Activated T-cell treated with anti-CD3 and anti-CD28 coated beads, Interleukin-2, amount 50 U/mL, for 1 hour (primary cell): ENCODE measurements around the gene ZBTB44.
"Not testable (repeated sequence)": the region's sequence is repeated elsewhere in the genome, so short reads cannot be mapped to it uniquely, and the experiment has no call there.

ENCODE experiments used
- DNase-seq: peaks from one replicate; pipeline ENCODE4 v3.0.0-alpha.2; 2020

ZBTB44 gene

GRCh38 chr11:130310622-130311021 is 4.1 kb downstream of the ZBTB44 start:
- DNase-seq, result no peak

GRCh38 chr11:130308886-130309285 is 5.8 kb downstream of the ZBTB44 start:
- DNase-seq, result no peak

DNA sequence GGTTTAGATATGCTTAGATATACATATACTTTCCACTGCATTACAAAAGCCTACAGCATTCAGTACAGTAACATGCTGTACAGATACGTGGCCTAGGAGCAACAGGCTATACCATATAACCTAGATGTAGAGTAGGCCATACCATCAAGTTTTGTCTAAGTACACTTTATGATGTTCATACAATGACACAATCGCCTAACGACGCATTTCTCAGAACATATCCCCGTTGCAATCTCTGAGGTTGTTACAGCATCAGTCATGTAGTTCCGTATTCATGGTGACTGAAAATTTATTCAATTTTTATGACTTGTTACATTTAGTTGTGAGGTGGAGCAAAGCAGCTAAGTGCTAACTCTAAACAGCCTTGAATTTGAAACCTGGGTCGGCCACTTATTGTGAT is 6.7 kb downstream of the ZBTB44 start:
- DNase-seq, result no peak

DNA sequence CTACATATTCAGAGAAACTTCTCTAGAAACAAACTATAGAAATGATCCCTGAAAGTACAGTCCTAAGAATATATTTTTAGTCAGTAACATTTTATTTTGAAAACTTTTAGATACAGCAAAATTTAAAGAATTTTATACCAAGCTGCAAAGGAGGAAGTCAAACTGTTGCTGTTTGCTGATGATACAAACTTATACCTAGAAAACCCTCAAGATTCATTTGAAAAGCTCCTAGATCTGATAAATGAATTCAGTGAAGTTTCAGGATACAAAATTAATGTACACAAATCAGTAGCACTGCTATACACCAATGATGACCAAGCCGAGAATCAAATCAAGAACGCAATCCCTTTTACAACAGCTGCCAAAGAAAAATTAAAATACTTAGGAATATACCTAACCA is 10.1 kb downstream of the ZBTB44 start:
- DNase-seq, result no peak

DNA sequence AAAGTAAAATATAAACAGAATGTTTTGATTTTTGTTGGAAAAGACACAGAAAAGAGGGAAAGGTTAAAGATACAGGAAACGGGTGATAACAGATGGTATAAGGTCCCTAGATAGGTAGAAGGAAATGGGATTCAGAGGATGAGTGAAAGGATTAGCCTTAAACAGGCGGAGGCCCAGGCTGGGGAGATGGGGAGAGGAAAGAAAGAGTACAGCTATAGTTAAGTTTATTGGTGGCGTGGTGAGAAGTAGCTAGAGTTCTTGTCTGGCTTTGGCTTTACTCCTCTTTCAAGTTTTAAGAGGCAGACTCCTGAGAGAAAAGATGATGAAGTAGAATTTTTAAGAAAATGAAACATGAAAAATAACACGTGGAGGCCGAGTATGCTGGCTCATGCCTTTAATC is 13.7 kb downstream of the ZBTB44 start:
- DNase-seq, result no peak

- no peak for DNase-seq
Observed at GRCh38 chr11:130300567-130300966, 14.2 kb downstream of the ZBTB44 start.

DNA sequence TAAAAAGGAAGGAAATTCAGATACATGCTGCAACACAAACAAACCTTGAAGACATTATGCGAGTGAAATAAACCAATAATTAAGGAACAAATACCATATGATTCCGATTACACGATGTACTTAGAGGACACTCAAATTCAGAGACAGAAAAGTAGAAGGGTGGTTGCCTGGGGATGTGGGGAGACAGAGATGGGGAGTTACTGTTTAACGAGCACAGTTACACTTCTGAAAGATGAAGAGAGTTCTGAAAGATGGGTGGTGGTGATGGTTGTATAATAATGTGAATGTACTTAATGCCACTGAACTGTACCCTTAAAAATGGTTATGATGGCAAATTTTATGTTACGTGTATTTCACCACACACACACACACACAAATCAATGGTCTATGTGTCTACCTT is 14.7 kb downstream of the ZBTB44 start:
- DNase-seq, result no peak

DNA sequence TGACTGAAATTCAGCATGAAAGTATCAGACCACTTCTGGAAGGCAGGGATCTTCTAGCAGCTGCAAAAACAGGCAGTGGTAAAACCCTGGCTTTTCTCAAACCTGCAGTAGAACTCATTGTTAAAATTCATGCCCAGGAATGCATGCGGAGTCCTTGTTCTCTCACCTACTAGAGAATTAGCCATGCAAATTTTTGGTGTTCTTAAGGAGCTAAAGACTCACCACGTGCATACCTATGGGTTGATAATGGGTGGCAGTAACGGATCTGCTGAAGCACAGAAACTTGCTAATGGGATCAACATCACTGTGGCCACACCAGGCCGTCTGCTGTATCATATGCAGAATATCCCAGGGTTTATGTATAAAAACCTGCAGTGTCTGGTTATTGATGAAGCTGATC is 19.1 kb downstream of the ZBTB44 start:
- no peak for DNase-seq

- no peak for DNase-seq
Observed at GRCh38 chr11:130282111-130282510, 32.6 kb downstream of the ZBTB44 start.

GRCh38 chr11:130281341-130281740 is 33.4 kb downstream of the ZBTB44 start:
- DNase-seq, result not testable (repeated sequence)

- DNase-seq, result no peak
Observed at GRCh38 chr11:130279989-130280388, 34.7 kb downstream of the ZBTB44 start.

DNA sequence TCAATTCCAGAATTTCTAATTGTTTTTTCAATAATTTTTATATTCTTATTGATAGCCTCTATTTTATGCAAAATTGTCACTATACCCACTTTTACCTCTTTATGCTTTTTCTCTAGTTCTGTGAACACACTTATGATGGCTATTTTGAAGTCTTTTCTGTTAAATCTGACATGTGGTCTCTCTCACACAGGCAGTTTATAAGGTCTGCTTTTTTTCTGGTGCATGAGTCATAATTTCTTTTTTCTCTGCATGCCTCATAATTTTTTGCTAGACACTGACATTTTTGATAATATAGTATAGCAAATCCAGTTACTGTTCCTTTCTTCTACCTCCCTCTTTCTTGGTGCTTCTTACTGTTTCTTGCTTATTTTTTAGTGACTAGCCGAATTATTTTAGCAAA is 36.0 kb downstream of the ZBTB44 start:
- no peak for DNase-seq

GRCh38 chr11:130278151-130278550 is 36.6 kb downstream of the ZBTB44 start:
- DNase-seq, result no peak

DNA sequence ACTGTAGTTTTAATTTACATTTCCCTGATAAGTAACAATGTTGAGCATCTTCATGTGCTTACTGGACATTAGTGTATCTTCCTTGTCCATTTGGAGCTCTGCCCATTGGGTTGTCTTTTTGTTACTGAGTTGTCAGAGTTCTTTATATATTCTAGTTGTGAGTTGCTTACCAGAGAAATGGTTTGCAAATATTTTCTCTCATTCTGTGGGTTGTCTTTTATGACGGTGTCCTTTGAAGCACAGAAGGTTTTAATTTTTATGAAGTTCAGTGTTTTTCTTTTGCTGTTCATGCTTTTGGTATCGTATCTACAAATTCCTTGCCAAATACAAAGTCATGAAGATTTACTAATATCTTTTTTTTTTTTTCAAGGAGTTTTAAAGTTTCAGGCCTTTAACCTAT is 42.4 kb downstream of the ZBTB44 start:
- DNase-seq, result no peak

- no peak for DNase-seq
Observed at GRCh38 chr11:130269326-130269943, 45.3 kb downstream of the ZBTB44 start.

GRCh38 chr11:130263351-130263750 is 51.4 kb downstream of the ZBTB44 start:
- no peak for DNase-seq

- no peak for DNase-seq
Observed at GRCh38 chr11:130262424-130262823, 52.3 kb downstream of the ZBTB44 start.

- no peak for DNase-seq
Observed at GRCh38 chr11:130261571-130261970, 53.1 kb downstream of the ZBTB44 start.

DNA sequence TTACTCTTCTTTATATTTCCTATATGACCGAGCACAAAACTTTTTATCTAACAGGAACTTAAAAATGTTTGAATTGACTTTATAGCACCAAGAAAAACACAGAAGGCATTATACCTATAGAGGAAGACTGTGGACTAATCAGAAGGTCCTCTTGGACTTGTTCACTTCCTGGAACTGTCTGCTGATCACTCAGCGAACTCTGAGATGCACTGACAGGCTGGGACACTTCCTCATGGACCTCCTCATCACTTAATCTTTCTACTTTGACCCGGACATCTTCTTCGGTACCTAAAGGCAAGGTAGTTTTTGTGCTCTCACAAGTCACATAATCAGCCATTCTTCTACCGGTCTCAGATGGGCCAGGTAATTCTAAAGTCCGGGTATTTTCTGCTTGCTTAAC is 54.0 kb downstream of the ZBTB44 start:
- DNase-seq, result no peak

DNA sequence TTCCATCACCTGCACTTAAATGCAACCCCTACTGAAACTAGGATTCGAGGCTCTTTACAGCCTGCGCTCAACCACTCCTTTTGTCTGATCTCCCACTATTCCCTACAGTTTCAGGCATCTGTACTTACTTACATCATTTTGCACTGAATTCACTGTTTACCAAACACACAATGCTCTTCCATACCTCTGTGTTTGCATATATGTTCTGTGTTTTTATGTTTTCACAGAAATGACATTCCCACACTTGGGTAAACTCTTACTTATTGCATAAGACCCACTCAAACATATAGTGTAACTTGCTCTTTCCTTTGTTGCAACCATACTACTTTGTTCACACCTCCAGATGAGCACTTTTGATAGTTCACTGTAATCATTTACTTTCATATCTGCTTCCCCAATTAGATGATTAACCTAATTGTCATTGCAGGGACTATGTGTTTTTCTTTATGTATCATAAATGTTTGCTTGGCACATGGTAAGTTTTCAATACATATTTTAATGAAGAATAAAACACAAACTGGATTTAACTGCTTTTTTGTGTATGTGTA is 54.6 kb downstream of the ZBTB44 start:
- no peak for DNase-seq

DNA sequence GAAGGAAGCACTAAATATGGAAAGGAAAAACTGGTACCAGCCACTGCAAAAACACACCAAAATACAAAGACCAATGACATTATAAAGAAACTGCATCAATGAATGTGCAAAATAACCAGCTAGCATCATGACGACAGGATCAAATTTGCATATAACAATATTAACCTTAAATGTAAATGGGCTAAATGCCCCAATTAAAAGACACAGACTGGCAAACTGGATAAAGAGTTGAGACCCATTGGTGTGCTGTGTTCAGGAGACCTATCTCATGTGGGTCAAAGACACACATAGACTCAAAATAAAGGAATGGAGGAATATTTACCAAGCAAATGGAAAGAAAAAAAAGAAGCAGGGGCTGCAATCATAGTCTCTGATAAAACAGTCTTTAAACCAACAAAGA is 63.0 kb downstream of the ZBTB44 start:
- not testable (repeated sequence) for DNase-seq

DNA sequence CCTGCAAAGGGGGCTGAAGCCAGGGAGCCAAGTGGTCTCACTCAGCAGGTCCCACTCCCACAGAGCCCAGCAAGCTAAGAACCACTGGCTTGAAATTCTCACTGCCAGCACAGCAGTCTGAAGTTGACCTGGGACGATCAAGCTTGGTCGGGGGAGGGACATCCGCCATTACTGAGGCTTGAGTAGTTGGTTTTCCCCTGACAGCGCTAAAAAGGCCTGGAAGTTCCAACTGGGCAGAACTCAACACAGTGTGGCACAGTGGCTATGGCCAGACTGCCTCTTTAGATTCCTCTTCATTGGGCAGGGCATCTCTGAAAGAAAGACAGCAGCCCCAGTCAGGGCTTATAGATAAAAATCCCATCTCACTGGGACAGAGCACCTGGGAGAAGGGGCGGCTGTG is 64.8 kb downstream of the ZBTB44 start:
- DNase-seq, result not testable (repeated sequence)

- no peak for DNase-seq
Observed at GRCh38 chr11:130249371-130249770, 65.3 kb downstream of the ZBTB44 start.

- DNase-seq, result no peak
Observed at GRCh38 chr11:130247319-130247718, 67.4 kb downstream of the ZBTB44 start.

DNA sequence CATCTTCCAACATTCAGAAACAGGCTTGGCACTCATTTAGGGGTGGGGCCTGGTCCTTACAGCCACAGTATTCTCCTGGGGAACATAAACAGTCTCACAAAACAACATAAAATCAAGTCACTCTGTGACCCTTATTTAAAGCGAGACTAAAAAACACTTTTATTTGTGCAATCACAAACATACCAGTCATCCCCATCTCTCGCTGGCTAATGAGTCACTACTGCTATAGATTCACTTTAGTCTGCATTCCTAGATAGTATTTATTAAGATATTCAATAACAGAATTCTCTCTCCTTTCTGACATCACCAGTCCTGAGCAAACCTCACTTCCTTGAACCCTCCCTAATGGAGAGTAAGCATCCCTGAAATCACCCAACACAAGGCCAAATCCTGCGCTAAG is 68.0 kb downstream of the ZBTB44 start:
- DNase-seq, result no peak
